Hematopoietic multipotent progenitor cell treated with erythropoietin and hydrocortisone succinate and interleukin-3 and kit ligand, for 6 days (in vitro differentiated cells): ENCODE data around the gene ANKRD17.

Experiments
- DNase-seq: peaks from one replicate; pipeline ENCODE4 v3.0.0-alpha.2; 2015

ANKRD17 gene

DNA sequence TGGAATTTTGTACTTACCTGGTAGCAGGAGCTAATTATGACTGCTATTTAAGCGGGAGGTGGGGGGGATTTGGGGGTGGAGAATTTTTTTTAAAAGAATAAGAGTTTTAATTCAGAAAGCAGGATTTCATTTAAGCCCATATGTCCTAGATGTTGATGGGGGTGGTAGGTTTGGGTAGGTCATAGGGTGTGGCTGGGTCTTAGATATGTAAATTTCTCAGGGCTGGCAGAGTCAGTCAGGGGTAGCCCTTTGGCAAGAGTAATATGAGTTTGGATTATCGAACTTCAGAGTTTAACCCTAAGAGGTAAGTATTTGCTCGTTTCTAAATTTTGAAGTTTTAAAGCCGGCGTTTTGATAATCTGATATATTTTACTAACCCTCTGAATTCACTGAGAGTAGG is 153.9 kb downstream of the ANKRD17 start:
- peak; percentile 27 for DNase-seq

DNA sequence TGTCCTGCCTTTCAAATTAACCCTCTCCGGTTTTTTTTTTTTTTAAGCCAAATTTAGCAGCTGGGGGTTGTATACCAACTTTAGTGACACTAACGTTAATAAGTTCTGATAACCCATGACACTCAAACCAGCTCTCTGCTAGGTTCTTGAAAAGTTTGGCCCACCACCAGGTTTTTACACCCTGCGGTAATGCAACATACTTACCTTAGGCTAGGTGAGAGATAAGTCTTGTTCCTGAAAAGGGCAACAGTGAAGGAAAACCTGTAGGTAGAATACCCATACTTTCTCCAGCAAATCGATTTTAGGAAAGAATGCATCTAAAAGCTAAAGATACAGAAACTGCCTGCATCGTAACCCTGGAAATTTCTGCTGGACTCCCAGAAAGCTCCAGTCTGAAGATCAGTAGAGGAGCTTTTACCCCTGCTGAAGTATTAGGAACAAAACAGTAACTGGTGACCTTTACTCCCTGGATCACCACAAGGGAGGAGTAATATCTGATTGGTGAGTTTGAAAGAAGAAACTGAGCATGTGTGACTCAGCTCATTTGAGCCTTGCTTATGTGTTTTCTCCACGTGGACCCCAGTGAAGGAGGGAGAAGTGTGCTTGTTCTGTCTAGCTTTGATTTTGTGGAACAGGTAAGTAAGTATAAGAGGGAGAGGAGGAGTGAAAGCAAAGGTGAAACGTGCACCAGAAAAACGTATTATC is 154.6 kb downstream of the ANKRD17 start:
- peak; percentile 38 for DNase-seq

DNA sequence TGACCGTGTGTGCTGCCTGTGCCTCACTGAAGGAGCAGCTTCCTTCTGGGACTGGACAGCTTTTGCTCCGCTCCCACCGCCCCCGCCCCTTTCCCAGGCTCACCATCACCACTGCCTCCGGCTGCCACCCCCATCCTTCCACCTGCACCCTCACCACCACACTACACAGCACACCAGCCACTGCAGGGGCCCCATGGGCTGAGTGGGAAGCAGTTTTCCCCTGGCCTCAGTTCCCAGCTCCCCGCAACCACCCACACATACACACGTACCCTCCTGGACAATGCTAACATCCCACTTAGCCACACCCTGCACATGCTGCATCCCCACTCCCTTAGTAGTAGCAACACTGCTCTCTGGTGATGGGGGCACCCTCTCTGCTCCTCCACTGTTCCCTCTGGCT is 159.5 kb downstream of the ANKRD17 start:
- no peak for DNase-seq

DNA sequence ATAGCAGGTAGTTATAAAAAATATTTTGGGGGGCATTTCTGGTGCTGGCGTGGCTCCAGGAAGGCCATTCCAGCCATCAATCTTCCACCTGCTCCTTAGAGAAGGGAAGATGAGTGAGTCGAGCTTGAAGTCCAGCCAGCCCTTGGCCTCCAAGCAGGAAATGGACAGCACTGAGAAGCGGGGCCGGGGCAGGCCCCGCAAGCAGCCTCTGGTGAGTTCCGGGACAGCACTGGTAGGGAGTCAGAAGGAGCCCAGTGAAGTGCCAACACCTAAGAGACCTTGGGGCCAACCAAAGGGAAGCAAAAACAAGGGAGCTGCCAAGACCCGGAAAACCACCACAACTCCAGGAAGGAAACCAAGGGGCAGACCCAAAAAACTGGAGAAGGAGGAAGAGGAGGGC is 159.9 kb downstream of the ANKRD17 start:
- DNase-seq: no peak

DNA sequence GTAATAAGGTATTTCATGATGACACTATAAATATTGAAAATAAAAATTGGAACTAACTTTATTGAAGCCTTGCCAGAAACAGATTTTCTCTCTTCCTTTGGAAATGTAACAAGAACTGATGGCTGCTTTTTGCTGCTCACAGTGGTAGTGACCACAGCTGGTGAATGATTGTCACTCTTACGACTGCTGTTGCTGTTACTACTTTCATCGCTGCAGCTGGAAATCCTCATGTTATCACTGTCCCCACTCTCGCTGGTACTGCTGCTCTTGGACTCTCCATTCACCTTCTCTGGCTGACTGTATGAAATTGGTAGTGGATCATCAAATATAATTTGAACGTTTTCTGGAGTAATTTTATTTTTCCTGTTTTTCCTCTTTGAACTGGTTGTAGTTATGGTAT is 160.6 kb downstream of the ANKRD17 start:
- DNase-seq: no peak

DNA sequence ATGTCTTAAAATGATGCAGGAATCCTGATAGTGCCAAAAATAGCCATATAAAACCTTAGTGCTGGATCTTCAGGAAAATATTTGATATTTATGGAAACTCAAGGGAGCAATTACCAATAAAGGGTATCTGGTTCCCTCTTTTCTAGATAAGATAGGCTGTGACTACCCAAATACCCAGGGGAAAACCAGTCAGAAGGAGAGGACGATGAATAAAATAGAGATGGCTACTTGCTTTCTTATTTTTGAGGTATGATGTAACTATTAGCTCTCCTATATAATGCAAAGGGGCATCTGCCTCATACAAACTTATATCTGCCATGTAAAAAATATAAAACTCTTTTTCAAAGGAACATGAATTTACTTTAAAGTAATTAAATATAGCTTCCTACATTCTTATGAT is 165.7 kb downstream of the ANKRD17 start:
- no peak for DNase-seq

DNA sequence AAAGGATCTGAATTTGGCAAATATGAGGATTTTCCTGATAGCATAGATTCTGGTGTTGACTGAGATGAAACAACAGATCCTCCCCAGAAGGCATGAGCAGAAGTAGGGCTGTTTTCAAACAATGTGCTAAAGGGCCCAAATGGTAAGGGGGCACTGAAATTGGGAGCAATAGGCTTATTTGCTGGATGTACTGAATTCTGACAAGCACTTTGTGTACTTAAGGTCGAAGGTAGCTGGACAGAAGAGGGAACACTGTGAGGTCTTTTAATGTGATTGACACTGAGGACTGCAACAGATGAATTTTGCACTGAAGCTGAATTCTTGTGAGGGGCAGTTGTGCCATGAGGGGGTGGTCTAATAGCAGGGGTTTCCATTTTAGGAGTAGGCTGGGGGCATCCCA is 167.9 kb downstream of the ANKRD17 start:
- no peak for DNase-seq

DNA sequence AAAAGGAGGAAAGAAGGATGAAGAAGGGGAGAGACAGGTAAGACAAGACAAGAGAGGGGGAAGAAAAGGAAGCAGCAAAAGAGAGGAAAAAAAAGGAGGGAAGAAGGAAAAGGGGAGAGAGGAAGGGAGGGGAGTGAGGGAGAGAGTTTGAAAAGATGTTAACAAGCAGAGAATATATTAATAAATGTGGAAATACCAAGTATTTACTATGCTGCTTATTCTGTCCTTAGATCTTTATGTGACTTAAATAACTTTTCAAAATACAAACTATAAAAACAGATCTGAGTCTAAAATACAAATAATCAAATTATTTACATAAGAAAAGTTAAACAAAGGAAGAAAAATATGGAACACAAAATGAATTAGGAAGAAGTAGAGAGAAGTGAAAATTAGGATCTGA is 170.7 kb downstream of the ANKRD17 start:
- DNase-seq: no peak

DNA sequence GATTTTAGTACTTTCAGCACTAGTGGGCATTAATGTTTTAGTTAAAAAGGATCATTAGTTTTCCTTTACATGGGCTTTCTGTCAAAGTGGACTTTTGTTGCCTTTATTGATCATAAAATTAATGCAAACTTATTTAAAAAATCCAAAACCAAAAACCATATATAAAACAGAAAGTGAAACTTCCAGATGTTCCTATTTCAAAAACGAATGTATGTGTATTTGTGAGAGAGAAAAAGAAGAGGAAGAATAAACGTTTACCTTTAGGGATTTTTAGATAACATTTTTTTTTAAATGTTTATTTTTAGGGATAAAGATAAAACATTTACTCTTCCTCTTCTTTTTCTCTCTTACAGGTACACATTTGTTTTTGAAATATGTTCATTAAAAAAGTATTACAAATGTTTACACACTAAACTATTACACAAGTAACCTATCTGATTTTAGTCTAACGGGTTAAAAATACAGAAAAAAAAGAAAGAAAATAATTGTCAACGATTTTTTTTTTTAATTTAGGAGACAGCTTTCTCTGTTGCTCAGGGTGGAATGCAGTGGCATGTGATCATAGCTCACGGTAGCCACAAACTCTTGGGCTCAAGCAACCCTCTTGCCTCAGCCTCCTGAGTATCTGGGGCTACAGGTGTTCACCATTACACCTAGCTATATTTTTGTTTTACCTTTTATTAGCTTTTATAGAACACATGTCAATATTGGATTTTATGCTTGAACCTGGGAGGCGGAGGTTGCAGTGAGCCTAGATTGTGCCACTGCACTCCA is 172.3 kb downstream of the ANKRD17 start:
- no peak for DNase-seq

DNA sequence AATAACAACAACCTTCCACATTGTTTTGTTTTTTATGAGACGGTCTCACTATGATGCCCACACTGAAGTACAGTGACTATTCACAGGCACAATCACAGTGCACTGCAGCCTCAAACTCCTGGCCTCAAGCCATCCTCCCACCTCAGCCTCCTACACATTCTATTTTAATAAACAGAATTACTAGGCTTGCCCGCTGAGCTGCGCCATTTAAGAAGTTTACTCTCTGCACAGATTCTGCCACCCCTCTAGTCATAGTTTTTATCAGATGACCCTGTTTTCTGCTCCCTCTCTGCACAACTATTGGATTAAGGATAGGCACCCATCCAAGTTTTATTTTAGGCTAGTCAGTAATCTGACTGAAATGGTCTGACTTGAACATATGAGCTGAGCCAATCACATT is 177.8 kb downstream of the ANKRD17 start:
- DNase-seq: no peak

DNA sequence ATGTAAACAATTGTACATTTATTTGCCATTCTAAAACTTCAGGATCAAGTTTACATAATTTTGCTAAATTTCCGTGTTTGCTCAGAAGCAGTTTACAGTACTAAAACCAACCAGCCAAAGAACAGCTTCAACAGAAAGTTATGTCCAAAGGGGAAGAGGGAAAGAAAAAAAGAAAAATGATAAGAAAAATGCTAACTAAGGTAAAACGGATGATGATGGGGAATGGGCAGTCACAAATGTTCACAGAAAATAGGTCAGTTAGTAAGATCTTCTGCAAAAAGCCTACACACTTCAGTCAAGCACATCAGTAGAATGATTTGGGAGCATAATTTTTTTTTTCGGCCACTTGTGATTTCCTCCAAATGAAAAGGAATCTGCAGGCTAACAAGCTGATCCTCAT is 182.8 kb downstream of the ANKRD17 start:
- no peak for DNase-seq

DNA sequence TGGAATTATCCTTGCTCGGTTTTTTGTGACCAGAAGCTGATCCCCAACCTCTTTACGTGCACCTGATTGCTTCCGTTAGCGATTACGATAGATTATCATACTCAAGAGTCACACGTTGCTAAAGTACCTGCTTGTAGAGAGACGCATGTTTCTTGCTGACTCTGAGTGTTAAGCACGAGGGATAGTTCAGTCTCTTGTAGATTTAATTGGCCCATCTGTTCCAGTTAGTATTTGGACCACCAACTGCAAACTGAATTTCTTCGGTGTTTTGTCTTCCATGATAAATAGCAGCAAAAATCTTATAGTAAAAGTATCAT is 188.6 kb downstream of the ANKRD17 start:
- DNase-seq: no peak

DNA sequence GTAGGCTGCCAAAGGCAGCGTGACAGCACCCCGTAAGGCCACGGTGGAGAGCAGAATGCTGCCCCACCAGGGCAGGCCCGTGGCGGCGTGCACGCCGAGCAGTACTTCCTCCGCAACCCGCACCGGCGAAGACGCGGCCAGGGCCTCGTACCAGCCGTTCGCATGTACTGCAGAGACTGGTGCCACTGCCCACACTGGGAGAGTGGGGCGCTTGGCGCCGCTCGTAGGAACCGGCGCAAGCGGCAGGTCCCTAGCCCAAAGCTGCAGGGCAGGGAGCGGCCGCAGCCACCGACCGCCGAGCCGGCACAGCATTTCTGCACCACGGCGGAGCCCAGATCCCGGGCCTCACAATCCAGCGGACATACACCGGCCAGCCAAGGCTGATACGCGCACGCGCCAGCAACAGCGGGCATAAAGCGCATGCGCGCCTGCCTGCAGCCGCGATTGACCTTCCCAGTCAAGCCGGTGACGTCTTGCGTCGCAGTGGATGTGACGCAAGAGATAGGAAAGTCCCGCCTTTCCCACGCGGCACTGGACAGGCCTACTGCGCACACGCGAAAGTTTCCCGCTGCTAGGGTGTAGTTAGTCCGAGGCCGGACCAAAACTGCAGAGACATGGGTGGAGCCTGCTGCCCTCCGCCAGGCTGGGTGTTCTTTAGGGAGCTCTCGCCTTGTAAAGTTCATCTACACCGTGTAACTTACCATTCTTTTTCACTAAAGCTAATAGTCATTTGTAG is 189.1 kb downstream of the ANKRD17 start, which contains the start of gene COX18:
COX18 (minus strand) TSS at position 379 of the 736 bp plus-strand sequence; CDS start at position 312, 67 bp downstream.
- peak; percentile 99 for DNase-seq

DNA sequence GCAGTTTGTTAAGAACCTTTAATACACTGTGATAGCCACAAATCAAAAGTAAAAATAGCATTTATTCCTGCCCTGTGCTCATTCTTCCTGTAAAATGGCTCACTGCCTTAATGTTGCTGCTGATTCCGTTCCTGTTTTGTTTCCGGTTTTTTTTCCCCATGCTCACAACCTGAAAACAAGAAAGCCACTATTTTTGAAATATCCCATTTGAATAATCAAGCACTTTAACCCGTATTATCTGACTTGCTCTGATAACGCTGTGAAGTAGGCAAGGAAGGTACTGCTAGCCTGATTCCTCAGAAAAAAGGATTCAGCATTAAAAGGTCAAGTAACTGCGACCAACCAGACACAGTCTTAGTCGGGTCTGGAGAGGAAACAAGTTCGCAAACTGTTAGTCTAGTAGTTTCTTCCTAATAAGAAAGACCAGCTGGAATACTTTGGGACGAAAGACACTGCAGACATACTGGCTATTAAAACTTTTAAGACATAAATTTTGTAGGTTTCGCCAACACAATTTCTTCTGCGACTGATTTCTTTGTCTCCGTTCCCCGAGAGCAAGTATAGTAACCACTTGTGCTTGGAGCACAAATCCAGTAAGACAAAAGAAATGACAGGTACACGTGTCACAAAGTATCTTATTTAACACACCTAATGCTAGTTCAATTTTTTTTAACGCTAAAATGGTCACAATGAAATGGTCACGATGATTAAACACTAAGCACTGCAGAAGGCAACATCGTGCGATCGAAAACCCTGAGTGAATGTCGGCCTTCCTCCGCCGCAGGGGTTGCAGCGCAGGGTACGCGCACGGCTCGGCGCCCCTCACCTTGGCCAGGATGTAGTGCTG is 189.9 kb downstream of the ANKRD17 start:
- DNase-seq: peak; percentile 72

DNA sequence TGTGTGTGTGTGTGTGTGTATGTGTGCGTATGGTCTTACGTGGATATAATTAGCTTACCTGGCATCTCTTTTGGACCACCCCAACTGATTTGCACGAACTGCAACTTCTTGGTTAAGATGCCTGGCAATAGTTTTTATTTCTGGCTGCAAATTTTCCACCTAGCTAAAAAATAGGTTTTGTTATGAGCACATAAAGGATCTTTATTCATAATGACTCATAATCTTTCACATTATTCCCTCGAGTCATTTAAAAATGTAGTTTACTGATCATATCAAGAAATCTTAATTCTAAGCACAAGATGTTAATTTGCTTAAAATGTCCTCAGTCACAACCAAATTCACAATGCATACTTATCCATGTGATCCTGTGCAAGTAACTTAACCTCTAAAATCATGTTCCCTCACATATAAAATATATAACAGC is 190.6 kb downstream of the ANKRD17 start:
- DNase-seq: peak; percentile 21

DNA sequence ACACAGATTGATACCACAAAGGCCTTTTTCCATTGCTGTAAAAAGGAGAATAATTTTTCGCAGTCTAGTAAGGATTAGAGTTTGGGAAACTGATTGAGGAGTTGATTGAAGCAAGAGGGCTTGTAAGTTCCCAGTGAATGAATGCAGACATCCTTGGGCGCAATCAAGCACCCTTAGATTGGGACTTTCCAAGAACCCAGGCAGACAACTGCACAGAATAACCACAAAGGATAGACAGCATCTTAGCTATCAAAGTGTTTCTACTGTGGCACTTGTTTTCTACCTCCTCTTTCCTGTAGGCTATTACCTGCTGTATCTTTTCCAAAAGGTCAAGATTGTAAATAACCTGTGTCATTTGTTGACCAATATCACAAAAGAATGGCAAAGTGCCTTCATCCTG is 191.7 kb downstream of the ANKRD17 start:
- no peak for DNase-seq

DNA sequence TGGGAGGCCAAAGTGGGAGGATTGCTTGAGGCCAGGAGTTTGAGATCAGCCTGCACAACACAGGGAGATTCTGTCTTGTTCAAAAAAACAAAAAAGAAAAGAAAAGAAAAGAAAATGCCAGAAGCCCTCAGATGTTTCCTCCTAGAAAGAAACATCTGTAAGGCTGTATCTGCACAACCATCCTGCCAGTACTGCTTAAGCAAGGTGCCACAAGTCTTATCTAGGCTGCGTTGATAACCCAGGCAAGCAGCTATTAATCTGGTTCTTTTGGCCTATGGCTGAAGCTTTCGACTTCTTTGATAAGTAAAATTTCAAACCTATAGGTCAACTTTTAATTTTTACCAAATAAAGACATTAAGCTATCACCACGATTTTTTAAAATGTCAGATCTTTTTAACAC is 192.2 kb downstream of the ANKRD17 start:
- DNase-seq: peak; percentile 64

DNA sequence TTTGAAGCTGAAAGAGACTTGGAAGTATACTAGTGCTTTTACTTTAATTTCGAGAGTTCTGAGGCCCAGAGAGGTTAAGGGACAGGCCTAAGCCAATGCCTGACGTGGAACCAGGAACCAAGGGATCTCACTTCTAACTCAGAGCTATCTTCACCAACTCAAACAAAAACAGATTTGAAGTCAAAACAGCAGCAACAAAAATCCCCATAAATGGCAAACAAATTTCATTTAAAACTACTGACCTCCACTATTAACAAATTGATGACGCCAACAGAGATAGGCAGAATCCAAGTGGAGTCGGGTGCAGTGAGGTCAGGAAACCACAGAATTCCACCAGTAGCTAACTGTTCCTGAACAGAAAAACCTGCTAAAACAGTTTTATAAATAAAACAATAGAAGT is 194.1 kb downstream of the ANKRD17 start:
- DNase-seq: no peak

DNA sequence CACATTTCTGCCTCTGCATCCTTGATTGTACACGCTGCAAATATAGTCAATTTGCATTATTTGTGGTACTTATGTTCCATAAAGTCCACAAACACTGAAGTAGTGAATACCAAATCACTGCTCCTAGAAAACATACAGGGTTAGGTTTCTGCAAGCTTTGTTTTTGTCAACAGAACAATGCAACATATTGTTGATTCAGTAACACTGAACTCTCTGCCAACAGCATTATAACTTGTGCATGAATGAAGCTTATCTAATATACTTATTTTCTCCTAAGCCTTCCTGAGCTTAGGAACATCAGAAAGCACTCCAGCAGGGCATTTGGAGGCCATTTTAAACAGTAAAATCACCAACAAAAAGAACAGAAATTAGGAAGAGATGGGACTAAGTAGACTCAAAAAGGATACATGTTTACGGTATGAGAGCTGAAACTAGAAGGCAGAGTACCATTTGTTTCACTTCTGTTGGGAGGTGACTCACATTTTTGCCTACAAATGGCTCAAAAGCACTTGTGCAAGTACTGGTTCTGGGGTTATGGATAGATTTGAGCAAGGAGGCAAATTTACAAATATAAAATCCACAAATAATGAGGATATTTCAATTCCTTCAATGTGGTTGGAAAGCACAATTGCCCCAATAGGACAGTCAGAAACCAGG is 203.2 kb downstream of the ANKRD17 start:
- DNase-seq: no peak

DNA sequence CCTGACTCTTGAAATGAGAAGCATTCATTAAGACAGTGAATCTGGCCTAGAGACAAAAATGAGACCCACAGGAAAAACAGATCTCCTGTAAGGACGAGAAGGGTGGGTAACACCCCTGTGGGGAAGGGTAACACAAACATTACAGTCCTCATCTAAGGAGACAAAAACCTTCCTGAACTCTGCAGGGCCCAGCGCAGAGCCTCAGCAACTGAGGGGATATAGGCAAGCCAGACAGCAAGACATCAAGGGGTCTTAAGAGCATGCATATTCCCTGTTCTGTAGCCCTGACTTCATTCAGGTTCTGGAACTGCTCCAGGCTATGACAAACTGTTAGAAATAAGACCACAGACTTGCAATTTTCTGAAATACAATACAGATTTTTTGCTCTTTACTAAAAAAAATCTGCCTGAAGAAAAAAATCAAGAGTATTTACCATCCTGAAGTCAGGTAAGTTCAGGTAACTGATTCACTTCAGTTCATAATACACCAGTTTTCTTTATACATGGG is 204.6 kb downstream of the ANKRD17 start:
- DNase-seq: no peak

DNA sequence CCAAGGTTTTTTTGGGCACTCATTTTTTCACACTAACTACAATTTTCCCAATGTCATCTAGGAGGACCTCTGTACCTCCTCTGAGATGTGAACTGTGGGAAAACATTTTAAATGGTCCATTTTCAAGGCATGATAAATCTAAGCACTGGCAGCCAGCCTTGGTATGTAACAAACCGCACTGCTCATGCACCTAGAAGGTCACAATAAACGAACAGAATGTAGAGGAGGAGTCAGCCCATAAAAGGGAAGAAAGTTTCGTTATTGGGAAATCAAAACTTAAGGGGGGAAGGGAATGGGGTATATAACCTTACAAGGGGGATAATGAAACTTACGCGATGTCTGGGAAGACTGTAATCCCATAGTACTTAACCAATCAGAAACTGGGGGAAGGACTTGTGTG is 205.5 kb downstream of the ANKRD17 start:
- DNase-seq: no peak

DNA sequence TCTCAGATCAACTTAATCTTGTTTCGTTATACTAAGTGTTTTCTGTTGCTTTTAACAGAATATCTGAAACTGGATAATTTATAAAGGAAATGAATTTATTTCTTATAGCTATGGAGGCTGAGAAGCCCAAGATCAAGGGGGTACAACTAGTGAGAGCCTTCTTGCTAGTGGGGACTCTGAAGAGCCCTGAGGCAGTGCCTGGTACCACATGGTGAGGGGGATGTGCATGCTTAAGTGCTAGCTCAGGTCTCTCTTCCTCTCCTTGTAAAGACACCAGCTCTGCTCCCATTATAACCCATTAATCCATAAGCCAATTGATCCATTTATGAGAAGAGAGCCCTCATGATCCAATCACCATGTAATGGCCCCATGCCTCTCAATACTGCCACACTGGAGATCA is 207.0 kb downstream of the ANKRD17 start:
- no peak for DNase-seq
